Heart right ventricle (tissue), 16 donors: ENCODE results near the gene SLC25A40. TPM values are rescaled to one million over a fixed set of nuclear protein-coding genes. Genes with fewer than 3 reads are reported as not detected.
"Not testable (repeated sequence)": the region's sequence is repeated elsewhere in the genome, so short reads cannot be mapped to it uniquely, and the experiment has no call there.

Source experiments
- ATAC-seq, 8 donors: fragments of 200-7000 bp; cut with Tn5 transposase; one replicate each; pipeline ENCODE4 v1.9.1; 2020; ENCODE audit warnings: mild to moderate bottlenecking in 8 of 8, moderate library complexity in 8 of 8, moderate number of reproducible peaks in 1 of 8
- DNase-seq, 2 donors: peaks; one replicate each; pipeline ENCODE4 v3.0.0-alpha.2; 2020
- H3K27ac ChIP-seq, 10 donors: fragments of 200-600 bp; sonication (generic) in 2 of 10; one replicate each; pipeline versions ENCODE4 v1.5.0 to v1.8.0; 2020 to 2022; ENCODE audit warnings: mild to moderate bottlenecking in 3 of 10
- H3K27me3 ChIP-seq, 7 donors: fragments of 200-600 bp; one replicate each; pipeline ENCODE4 v1.8.0; 2021 to 2022; ENCODE audit warnings: mild to moderate bottlenecking in 2 of 7
- H3K36me3 ChIP-seq, 9 donors: fragments of 200-600 bp; sonication (generic) in 1 of 9; one replicate each; pipeline versions ENCODE4 v1.5.0 to v1.8.0; 2020 to 2022; ENCODE audit warnings: mild to moderate bottlenecking in 2 of 9
- H3K4me1 ChIP-seq, 9 donors: fragments of 200-600 bp; sonication (generic) in 1 of 9; one replicate each; pipeline versions ENCODE4 v1.5.0 to v1.8.0; 2020 to 2022; ENCODE audit warnings: mild to moderate bottlenecking in 4 of 9
- H3K4me3 ChIP-seq, 10 donors: fragments of 200-600 bp; sonication (generic) in 2 of 10; one replicate each; pipeline versions ENCODE4 v1.5.0 to v1.8.0; 2020 to 2022; ENCODE audit warnings: mild to moderate bottlenecking in 7 of 10, moderate library complexity in 2 of 10
- H3K9me3 ChIP-seq, 11 donors: fragments of 200-600 bp in 10 of 11; sonication (generic) in 2 of 11; one replicate each; pipeline versions ENCODE4 v1.5.0 to v1.8.0; 2013 to 2022; ENCODE audit warnings: mild to moderate bottlenecking in 2 of 11, control low read depth in 1 of 11, moderate library complexity in 1 of 11
- CTCF ChIP-seq, 9 donors: fragments of 200-600 bp; sonication (generic) in 2 of 9; IDR thresholded peaks; one replicate each; pipeline versions ENCODE4 v1.5.0 to v1.8.0; 2021 to 2022; ENCODE audit warnings: antibody characterized with exemption in 9 of 9, mild to moderate bottlenecking in 5 of 9, moderate library complexity in 1 of 9
- WGBS, 2 donors: extraction: QIAGEN DNeasy Blood & Tissue Kit; methylation state at CpG; one replicate each; pipeline ENCODE4 v1.1.7; 2013; ENCODE audit warnings: inconsistent platforms in 1 of 2; 5-methylcytosine and 5-hydroxymethylcytosine counted together
- intact Hi-C, 10 donors: fragments of 100-400 bp; cut with DNase I; formaldehyde crosslinking; loops; one replicate each; pipeline versions ENCODE4 v1.11.1 to v1.14.2; 2022
- polyA plus RNA-seq, 2 donors: library from polyadenylated mRNA; stranded (reverse); fragments of 200-250 nt; gene quantifications; one replicate each; pipeline ENCODE4 v1.2.3, GENCODE V29; 2013
- total RNA-seq, 10 donors: library from RNA; stranded (reverse); fragmentation: NEBNext Ultra II Directional in 3 of 10; extraction: Animal tissue kit (Norgen Biotek cat#: 25700) in 3 of 10; gene quantifications; one replicate each; pipeline versions ENCODE4 v1.2.1 to v1.2.4, GENCODE V29; 2021 to 2023
- donor health status: Arrhythmogenic right ventricular cardiomyopathy.
- donor health status: ischemic (EF 13 %, LVEDD 7.1; RV severe dilation, severe dysfunction).
- donor health status: healthy with polysubstance abuse.
- donor health status: DM: no; HTN: yes; CAD: no.
- donor health status: DM: no; HTN: no; CAD: no.
- donor health status: ischemic (EF 25% LVEDD 6.9; RV normal size, moderate dysfunction).
- donor health status: ischemic (EF 25% LVEDD 5.7; RV mildly dilated, moderate dysfunction).
- donor health status: healthy.
- donor health status: DM: yes; HTN: yes; CAD: no.
- donor health status: Ischemic cardiomyopathy.
- donor health status: ischemic (EF 35%, LVEDD 5.7; RV mildly dilated, moderate dysfunction).
- donor health status: nonischemic (EF 11% LVEDD 7.7; RV severe dilation, severe dysfunction).
- donor health status: DM: yes; HTN: yes; CAD: no.
- donor health status: PGD.
- donor health status: ischemic (EF 29% LVEDD 5.4; RV normal size, mild dysfunction).
- donor health status: nonischemic (EF 23%, LVEDD 6.1; RV moderate dilation, normal function).

Gene SLC25A40
- total and polyA plus RNA-seq, 12 donors, result 4.1 to 29.6 (median 20.6) TPM

DNA sequence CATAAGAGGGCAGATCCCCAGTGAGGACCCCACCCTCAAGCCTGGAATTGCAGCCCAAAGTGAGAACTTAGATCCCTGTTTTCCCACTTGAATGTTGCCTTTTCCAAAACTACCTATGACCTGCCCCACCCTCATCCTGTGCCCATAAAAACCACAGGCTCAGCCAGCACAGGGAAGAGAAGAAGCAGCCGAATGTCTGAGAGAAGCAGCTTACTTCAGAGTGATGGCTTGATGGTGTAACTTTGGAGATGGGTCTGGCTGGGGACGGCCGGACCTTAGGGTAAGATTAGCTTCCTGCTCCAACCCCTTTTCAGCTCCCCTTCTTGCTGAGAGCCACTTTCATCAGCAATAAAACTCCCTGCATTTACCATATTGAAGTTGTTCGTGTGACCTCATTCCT lies 5.7 kb downstream of the SLC25A40 start:
- Histone ChIP-seq H3K4me1 (peaks cover 0 to 31% (median 11%) of the 10 kb centered on the region in 9 donors), H3K36me3 (peaks cover 0 to 32% (median 0%) of the 10 kb centered on the region in 9 donors), H3K9me3 (peaks cover 0 to 60% (median 29%) of the 10 kb centered on the region in 11 donors), H3K27me3 (no peaks in the 10 kb centered on the region), H3K27ac (no peak overlapping the region), H3K4me3 (no peak overlapping the region)
- ATAC-seq, result no peak
- intact Hi-C loops, result loop anchor here in 3 of 10 donors (10.0 kb wide), 3 partner anchors 234 to 526 kb away; partner anchors contain the start of gene CROT (in 2 of the 3)
- 97 to 99% methylated on average over 4 of the region's 4 CpGs for WGBS, 2 donors
- no peak for TF ChIP-seq CTCF (IDR thresholded peaks at IDR 0.05)
- DNase-seq, result no peak

GRCh38 chr7:87866533-87866932 lies 9.6 kb downstream of the SLC25A40 start:
- H3K27ac ChIP-seq, intact Hi-C loops, H3K4me1 ChIP-seq, H3K4me3 ChIP-seq, H3K27me3 ChIP-seq, ATAC-seq, DNase-seq: not testable (repeated sequence)
- H3K36me3 ChIP-seq, result peaks cover 0 to 30% (median 0%) of the 10 kb centered on the region in 9 donors
- WGBS, 2 donors, result 96% methylated on average over 6 of the region's 6 CpGs
- peaks cover 0 to 50% (median 20%) of the 10 kb centered on the region in 11 donors for H3K9me3 ChIP-seq

GRCh38 chr7:87866089-87866488 lies 10.1 kb downstream of the SLC25A40 start:
- no peak overlapping the region for H3K4me3 ChIP-seq
- intact Hi-C loops, result no loop called here
- DNase-seq (no peak), ATAC-seq (no peak)
- no peak for TF ChIP-seq CTCF (IDR thresholded peaks at IDR 0.05)
- no peaks in the 10 kb centered on the region for H3K27me3 ChIP-seq
- 93 to 99% methylated on average over 2 of the region's 2 CpGs for WGBS, 2 donors
- peaks cover 0 to 45% (median 16%) of the 10 kb centered on the region in 11 donors for H3K9me3 ChIP-seq
- peaks cover 0 to 26% (median 0%) of the 10 kb centered on the region in 9 donors for H3K36me3 ChIP-seq
- no peaks in the 10 kb centered on the region for H3K4me1 ChIP-seq
- H3K27ac ChIP-seq, result no peak overlapping the region

DNA sequence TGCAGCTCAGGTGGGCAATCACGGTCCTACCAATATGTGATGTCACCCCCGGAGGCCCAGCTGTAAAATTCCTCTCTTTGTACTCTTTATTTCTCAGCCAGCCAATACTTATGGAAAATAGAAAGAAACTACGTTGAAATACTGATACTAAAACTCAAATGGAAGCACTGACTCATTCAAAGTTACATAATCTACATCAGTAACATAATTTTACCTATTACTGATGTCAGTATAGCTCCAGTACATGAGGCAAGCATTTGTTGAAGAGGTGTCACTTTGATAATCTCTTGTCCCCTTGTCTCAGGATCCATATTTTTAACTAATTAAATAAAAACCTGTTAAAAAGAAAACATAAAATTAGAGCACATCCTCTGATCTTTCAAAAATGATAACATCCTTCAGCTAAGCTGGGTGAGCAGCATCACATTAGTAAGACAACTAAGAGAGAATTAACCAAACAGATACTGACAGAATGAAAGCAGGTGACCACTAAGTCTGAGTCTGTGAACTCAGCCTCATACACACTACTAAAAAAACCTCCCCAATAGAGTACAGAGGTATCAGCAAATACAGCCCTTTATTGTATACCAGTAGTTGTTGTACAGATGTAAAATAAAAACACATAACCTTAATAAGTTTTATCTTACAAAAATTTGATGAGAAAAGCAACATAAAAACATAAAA lies 17.6 kb downstream of the SLC25A40 start:
- H3K36me3 ChIP-seq, result peaks cover 0 to 65% (median 19%) of the 10 kb centered on the region in 9 donors
- ATAC-seq, result no peak

More for the DNA sequence above, 17.6 kb downstream of the SLC25A40 start:
- TF ChIP-seq CTCF (IDR thresholded peaks at IDR 0.05), result no peak
- DNase-seq, result no peak
- Histone ChIP-seq H3K27ac (no peak overlapping the region), H3K9me3 (peaks cover 0 to 7% (median 0%) of the 10 kb centered on the region in 11 donors), H3K4me1 (peaks cover 0 to 2% (median 0%) of the 10 kb centered on the region in 9 donors), H3K4me3 (no peak overlapping the region), H3K27me3 (no peaks in the 10 kb centered on the region)
- 92 to 98% methylated on average over 3 of the region's 3 CpGs for WGBS, 2 donors
- intact Hi-C loops, result no loop called here
